Measurements from ENCODE around the gene MRPL10.

Gene MRPL10

GRCh38 chr17:47831003-47831933 is at the start of gene MRPL10, which contains the start of gene LRRC46:
Gene MRPL10, minus strand, starts transcription at chr17:47831541. Its CDS starts 30 bp downstream, at chr17:47831511.
Gene LRRC46, plus strand, starts transcription at chr17:47831670. Its CDS starts 320 bp downstream, at chr17:47831990.
- Mint-ChIP-seq H3K27ac (peak within 1 kb of the TSS; percentile 94), H3K27me3 (no peaks in the 10 kb centered on the region), H3K4me3 (peak within 1 kb of the TSS; percentile 97), H3K4me1 (peaks cover 14% of the 10 kb centered on the region), H3K36me3 (peaks cover 8% of the 10 kb centered on the region), H3K9me3 (no peaks in the 10 kb centered on the region)
- peak; percentile 95 for ATAC-seq (ENCODE audit: low read depth)
- DNase-seq (ENCODE audit: low spot score in 2 of 2), result peak; percentile 82 to 84

- H3K27me3 Mint-ChIP-seq, result peaks cover 30% of the 10 kb centered on the region
- no peak for DNase-seq (ENCODE audit: low spot score in 2 of 2)
- H3K27ac Mint-ChIP-seq, result no peak overlapping the region
- H3K9me3 Mint-ChIP-seq, result no peaks in the 10 kb centered on the region
- H3K36me3 Mint-ChIP-seq, result peaks cover 3% of the 10 kb centered on the region
- no peaks in the 10 kb centered on the region for H3K4me1 Mint-ChIP-seq
- no peak overlapping the region for H3K4me3 Mint-ChIP-seq
- ATAC-seq (ENCODE audit: low read depth), result no peak
These were observed 48.6 kb upstream of the MRPL10 start for GRCh38 chr17:47879776-47880454.

- H3K4me1 Mint-ChIP-seq, result no peaks in the 10 kb centered on the region
- no peak for ATAC-seq (ENCODE audit: low read depth)
- no peak overlapping the region for H3K4me3 Mint-ChIP-seq
- no peak for DNase-seq (ENCODE audit: low spot score in 2 of 2)
- peaks cover 3% of the 10 kb centered on the region for H3K36me3 Mint-ChIP-seq
- H3K27me3 Mint-ChIP-seq, result peaks cover 34% of the 10 kb centered on the region
- no peaks in the 10 kb centered on the region for H3K9me3 Mint-ChIP-seq
- no peak overlapping the region for H3K27ac Mint-ChIP-seq
These were observed 47.8 kb upstream of the MRPL10 start for GRCh38 chr17:47879028-47879585.

GRCh38 chr17:47878203-47879027 is 47.1 kb upstream of the MRPL10 start:
- H3K9me3 Mint-ChIP-seq, result no peaks in the 10 kb centered on the region
- DNase-seq (ENCODE audit: low spot score in 2 of 2) (no peak), ATAC-seq (ENCODE audit: low read depth) (no peak)
- H3K27me3 Mint-ChIP-seq, result peaks cover 40% of the 10 kb centered on the region
- H3K27ac Mint-ChIP-seq, result no peak overlapping the region
- peaks cover 5% of the 10 kb centered on the region for H3K4me1 Mint-ChIP-seq
- peaks cover 3% of the 10 kb centered on the region for H3K36me3 Mint-ChIP-seq
- no peak overlapping the region for H3K4me3 Mint-ChIP-seq

- Mint-ChIP-seq H3K27ac (no peak overlapping the region), H3K27me3 (peaks cover 37% of the 10 kb centered on the region), H3K9me3 (no peaks in the 10 kb centered on the region), H3K36me3 (peaks cover 3% of the 10 kb centered on the region), H3K4me1 (peaks cover 5% of the 10 kb centered on the region), H3K4me3 (no peak overlapping the region)
- DNase-seq (ENCODE audit: low spot score in 2 of 2), result no peak
- ATAC-seq (ENCODE audit: low read depth), result no peak
These were observed 46.2 kb upstream of the MRPL10 start for GRCh38 chr17:47877368-47878034.

GRCh38 chr17:47875011-47875985 is 44.0 kb upstream of the MRPL10 start:
- no peak for DNase-seq (ENCODE audit: low spot score in 2 of 2)
- H3K27me3 Mint-ChIP-seq, result peaks cover 38% of the 10 kb centered on the region
- H3K9me3 Mint-ChIP-seq, result no peaks in the 10 kb centered on the region
- no peak overlapping the region for H3K4me3 Mint-ChIP-seq
- peaks cover 3% of the 10 kb centered on the region for H3K36me3 Mint-ChIP-seq
- no peak overlapping the region for H3K27ac Mint-ChIP-seq
- H3K4me1 Mint-ChIP-seq, result peaks cover 5% of the 10 kb centered on the region
- ATAC-seq (ENCODE audit: low read depth), result no peak

GRCh38 chr17:47873200-47874090 is 42.1 kb upstream of the MRPL10 start:
- H3K4me3 Mint-ChIP-seq, result peak overlapping the region; percentile 2
- DNase-seq (ENCODE audit: low spot score in 2 of 2) (no peak), ATAC-seq (ENCODE audit: low read depth) (no peak)
- H3K9me3 Mint-ChIP-seq, result no peaks in the 10 kb centered on the region
- H3K27ac Mint-ChIP-seq, result no peak overlapping the region
- H3K36me3 Mint-ChIP-seq, result peaks cover 3% of the 10 kb centered on the region
- H3K4me1 Mint-ChIP-seq, result peaks cover 5% of the 10 kb centered on the region
- peaks cover 32% of the 10 kb centered on the region for H3K27me3 Mint-ChIP-seq

GRCh38 chr17:47872651-47873161 is 41.4 kb upstream of the MRPL10 start:
- no peak overlapping the region for H3K4me3 Mint-ChIP-seq
- ATAC-seq (ENCODE audit: low read depth) (no peak), DNase-seq (ENCODE audit: low spot score in 2 of 2) (no peak)
- H3K36me3 Mint-ChIP-seq, result peaks cover 3% of the 10 kb centered on the region
- no peaks in the 10 kb centered on the region for H3K9me3 Mint-ChIP-seq
- H3K4me1 Mint-ChIP-seq, result peaks cover 5% of the 10 kb centered on the region
- no peak overlapping the region for H3K27ac Mint-ChIP-seq
- H3K27me3 Mint-ChIP-seq, result peaks cover 30% of the 10 kb centered on the region

GRCh38 chr17:47872019-47872650 is 40.8 kb upstream of the MRPL10 start:
- Mint-ChIP-seq H3K36me3 (peaks cover 3% of the 10 kb centered on the region), H3K4me3 (no peak overlapping the region), H3K27ac (no peak overlapping the region), H3K27me3 (peaks cover 31% of the 10 kb centered on the region), H3K4me1 (peaks cover 5% of the 10 kb centered on the region), H3K9me3 (no peaks in the 10 kb centered on the region)
- ATAC-seq (ENCODE audit: low read depth) (no peak), DNase-seq (ENCODE audit: low spot score in 2 of 2) (no peak)

- peaks cover 5% of the 10 kb centered on the region for H3K4me1 Mint-ChIP-seq
- no peak overlapping the region for H3K4me3 Mint-ChIP-seq
- DNase-seq (ENCODE audit: low spot score in 2 of 2) (no peak), ATAC-seq (ENCODE audit: low read depth) (no peak)
- peaks cover 33% of the 10 kb centered on the region for H3K27me3 Mint-ChIP-seq
- H3K36me3 Mint-ChIP-seq, result peaks cover 3% of the 10 kb centered on the region
- no peak overlapping the region for H3K27ac Mint-ChIP-seq
- H3K9me3 Mint-ChIP-seq, result no peaks in the 10 kb centered on the region
These were observed 39.7 kb upstream of the MRPL10 start for GRCh38 chr17:47871048-47871447.

GRCh38 chr17:47870056-47870455 is 38.7 kb upstream of the MRPL10 start:
- Mint-ChIP-seq H3K36me3 (no peaks in the 10 kb centered on the region), H3K27me3 (peaks cover 31% of the 10 kb centered on the region), H3K27ac (no peak overlapping the region), H3K9me3 (no peaks in the 10 kb centered on the region), H3K4me1 (peaks cover 5% of the 10 kb centered on the region), H3K4me3 (no peak overlapping the region)
- ATAC-seq (ENCODE audit: low read depth) (no peak), DNase-seq (ENCODE audit: low spot score in 2 of 2) (no peak)
